ENCODE results near the gene TCEAL6. TPM values are rescaled to one million over a fixed set of nuclear protein-coding genes. Genes with fewer than 3 reads are reported as not detected.
"Not testable (repeated sequence)": the region's sequence is repeated elsewhere in the genome, so short reads cannot be mapped to it uniquely, and the experiment has no call there.

TCEAL6 gene
- not detected for total RNA-seq

DNA sequence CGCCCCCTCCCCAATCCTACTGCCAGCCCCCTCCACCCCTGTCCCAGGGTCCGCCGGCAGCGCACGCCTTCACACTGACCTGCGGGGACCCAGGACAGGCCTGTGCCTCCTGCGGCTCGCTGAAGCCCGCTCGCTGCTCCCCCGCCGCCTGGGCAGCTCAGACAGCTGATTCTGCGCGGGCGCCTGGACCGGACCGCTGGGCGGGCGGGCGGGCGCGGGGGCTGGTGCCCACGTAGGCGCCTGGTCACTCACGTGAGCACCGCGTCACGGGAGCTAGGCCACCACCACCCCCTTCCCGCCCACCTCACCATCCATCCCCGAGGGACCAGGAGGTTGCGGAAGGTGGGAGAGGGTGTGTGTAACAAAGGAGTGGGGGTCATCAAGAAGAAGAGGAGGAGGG lies at the start of gene TCEAL6:
TSS of gene TCEAL6 (minus strand) at position 208 of the 400 bp plus-strand sequence.
- H3K27me3 ChIP-seq; H3K9me3 ChIP-seq; intact Hi-C loops (cut with DNase I); H3K27ac ChIP-seq; H3K4me1 ChIP-seq; H3K36me3 ChIP-seq: not testable (repeated sequence)
- peak in 1 of 2 donors; percentile 48 for DNase-seq (ENCODE audit: low spot score in 2 of 2)
- peak within 1 kb of the TSS; percentile 21 to 43 for H3K4me3 ChIP-seq

DNA sequence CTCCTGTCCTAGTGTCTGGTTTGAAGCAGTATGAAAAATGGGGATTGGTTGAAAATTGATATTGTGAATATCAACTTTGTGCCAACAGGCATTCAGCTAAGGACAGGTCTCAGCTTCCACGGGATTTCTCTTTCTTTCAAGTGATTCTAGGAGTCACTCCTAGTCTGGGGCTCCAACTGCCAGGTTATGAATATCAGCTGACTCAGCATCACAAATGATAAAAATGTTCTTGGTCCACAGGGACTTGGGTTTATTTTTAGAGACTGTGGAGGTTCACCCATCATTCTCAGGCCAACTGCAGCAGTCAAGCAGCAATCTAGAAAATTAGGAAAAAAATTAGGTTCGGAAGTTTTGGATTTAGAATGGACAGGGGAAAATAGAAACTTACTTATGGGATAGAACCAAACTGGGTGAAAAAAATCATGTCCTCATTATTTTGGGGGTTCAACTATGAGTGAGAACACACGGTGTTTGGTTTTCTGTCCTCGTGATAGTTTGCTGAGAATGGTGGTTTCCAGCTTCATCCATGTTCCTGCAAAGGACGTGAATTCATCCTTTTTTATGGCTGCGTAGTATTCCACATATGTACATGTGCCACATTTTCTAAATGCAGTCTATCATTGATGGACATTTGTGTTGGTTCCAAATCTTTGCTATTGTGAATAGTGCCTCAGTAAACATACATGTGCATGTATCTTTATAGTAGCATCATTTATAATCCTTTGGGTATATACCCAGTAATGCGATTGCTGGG lies 43.9 kb upstream of the TCEAL6 start:
- Histone ChIP-seq H3K27ac (no peak overlapping the region), H3K27me3 (no peaks in the 10 kb centered on the region), H3K4me1 (no peaks in the 10 kb centered on the region), H3K4me3 (no peak overlapping the region), H3K9me3 (peaks cover 0 to 4% of the 10 kb centered on the region in 2 donors), H3K36me3 (no peaks in the 10 kb centered on the region)
- no peak for DNase-seq (ENCODE audit: low spot score in 2 of 2)
- intact Hi-C loops (cut with DNase I) = no loop called here
- TF ChIP-seq, protein P1, sequence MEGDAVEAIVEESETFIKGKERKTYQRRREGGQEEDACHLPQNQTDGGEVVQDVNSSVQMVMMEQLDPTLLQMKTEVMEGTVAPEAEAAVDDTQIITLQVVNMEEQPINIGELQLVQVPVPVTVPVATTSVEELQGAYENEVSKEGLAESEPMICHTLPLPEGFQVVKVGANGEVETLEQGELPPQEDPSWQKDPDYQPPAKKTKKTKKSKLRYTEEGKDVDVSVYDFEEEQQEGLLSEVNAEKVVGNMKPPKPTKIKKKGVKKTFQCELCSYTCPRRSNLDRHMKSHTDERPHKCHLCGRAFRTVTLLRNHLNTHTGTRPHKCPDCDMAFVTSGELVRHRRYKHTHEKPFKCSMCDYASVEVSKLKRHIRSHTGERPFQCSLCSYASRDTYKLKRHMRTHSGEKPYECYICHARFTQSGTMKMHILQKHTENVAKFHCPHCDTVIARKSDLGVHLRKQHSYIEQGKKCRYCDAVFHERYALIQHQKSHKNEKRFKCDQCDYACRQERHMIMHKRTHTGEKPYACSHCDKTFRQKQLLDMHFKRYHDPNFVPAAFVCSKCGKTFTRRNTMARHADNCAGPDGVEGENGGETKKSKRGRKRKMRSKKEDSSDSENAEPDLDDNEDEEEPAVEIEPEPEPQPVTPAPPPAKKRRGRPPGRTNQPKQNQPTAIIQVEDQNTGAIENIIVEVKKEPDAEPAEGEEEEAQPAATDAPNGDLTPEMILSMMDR (IDR thresholded peaks at IDR 0.05) = no peak

DNA sequence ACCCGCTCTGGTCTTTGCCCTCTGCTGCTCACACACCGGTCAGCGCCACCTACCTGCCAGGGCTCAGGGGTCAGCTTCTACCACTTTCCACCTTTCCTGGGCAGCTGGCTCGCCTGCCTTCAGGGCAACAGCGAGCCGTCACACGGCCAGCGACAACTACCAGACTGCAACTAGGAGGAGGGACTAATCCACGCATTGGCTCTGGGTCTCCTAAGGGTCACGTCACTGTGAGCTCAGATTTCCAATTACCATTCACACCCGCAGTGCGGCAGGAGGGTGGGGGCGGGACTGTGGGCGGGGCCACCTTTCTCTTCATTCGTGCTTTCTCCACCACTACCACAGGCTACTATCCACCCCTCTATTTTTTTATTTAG lies 13.5 kb upstream of the TCEAL6 start, which contains the start of gene BEX5:
TSS of gene BEX5 (minus strand) at position 172 of the 374 bp plus-strand sequence. CDS start 1,712 bp downstream, outside the sequence.
- Histone ChIP-seq H3K36me3 (no peaks in the 10 kb centered on the region), H3K27ac (peak within 1 kb of the TSS; percentile 74 to 81), H3K9me3 (no peaks in the 10 kb centered on the region), H3K27me3 (no peaks in the 10 kb centered on the region), H3K4me3 (peak within 1 kb of the TSS; percentile 39 to 70), H3K4me1 (no peaks in the 10 kb centered on the region)
- TF ChIP-seq, protein P1 (IDR thresholded peaks at IDR 0.05) = no peak
- intact Hi-C loops (cut with DNase I) = loop anchor here (2.0 to 10.0 kb wide), 5 partner anchors 33 to 999 kb away; partner anchors contain the start of genes GPRASP1, HNRNPH2 and TMSB15A
- DNase-seq (ENCODE audit: low spot score in 2 of 2) = peak; percentile 21 to 83

DNA sequence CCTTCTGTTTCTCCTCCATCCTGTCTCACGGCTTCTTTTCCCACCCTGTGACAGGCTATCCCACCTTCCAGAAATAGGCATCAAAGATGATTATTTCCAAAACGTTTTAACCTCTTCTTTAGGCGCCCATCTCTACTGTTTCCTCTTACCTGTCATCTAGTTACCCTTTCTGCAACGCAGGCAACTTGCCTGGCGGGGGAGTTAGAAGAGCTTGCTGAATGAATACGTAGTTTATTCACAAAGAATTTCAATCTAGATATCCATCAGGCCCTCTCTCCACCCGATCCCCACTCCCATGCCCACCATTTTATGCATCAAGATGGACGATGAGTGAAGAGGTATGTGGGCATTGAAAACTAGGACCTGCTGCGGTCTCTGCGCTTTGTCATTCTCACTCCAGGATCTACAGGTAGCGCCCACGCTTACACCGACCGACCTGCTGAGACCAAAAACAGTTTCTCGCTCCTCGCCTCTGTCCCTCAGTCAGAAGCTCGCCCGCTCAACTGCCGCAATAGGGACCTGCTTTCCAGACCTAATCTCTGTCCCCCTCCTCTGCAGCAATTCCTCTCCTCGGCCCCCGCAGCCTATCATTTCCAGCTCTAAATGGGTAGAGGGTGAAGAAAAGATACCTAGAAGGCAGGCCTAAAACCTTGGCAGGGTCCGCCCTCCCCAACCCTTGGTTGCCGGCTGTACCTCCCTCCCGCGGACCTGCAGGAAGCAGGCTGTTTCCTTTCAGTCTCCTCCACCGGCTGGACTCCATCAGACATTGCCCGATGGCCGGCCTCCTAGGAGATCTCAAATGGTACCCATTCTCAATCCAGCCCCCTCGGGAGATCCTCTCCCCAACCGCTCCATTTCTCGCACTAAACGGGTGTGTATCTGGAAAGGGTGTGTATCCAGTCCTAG lies 12.9 kb upstream of the TCEAL6 start:
- TF ChIP-seq, protein P1 (IDR thresholded peaks at IDR 0.05) = no peak
- Histone ChIP-seq H3K4me1 (no peaks in the 10 kb centered on the region), H3K27me3 (no peaks in the 10 kb centered on the region), H3K9me3 (no peaks in the 10 kb centered on the region), H3K36me3 (no peaks in the 10 kb centered on the region), H3K4me3 (peak overlapping the region; percentile 39 to 70), H3K27ac (peak overlapping the region; percentile 74 to 81)
- intact Hi-C loops (cut with DNase I) = loop anchor here (5.0 to 10.0 kb wide), 4 partner anchors 33 to 1000 kb away; partner anchors contain the start of genes GPRASP1 and TMSB15A
- peak in 1 of 2 donors; percentile 63 for DNase-seq (ENCODE audit: low spot score in 2 of 2)

DNA sequence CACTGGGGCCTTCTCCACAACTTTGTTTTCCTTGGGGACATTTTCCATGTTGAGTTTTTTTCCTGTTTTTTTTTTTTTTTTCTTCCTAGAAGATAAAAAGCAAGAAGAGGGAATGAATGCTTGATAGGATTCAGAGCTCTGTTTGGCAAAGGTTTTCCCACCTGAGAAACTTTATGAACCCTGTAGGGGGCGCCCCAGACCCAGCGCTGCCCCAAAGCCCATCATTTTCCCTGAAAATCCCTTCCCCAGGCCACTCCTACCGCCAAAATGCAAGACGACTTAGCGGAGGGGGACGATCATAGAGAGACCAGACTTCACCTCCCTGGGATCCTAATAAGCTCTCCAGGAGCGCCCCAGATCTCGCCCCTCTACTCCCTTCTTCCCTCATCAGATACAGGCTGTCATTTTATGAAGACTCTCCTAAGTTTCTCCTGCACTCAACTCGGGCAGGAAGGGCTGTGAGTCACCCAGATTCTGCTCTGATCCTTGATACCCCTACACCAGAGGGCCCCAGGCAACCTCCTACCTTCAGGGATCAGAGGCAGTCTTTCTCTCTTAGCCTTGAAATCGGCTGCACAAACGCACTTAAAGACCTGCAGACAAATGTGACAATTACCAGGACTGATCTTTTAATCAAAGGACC lies 12.1 kb upstream of the TCEAL6 start:
- TF ChIP-seq, protein P1 (IDR thresholded peaks at IDR 0.05) = peak in 2 of 3 experiments; percentile 25 to 52
- H3K27ac ChIP-seq = peak overlapping the region in 1 of 2 donors; percentile 81
- DNase-seq (ENCODE audit: low spot score in 2 of 2) = no peak
- H3K36me3 ChIP-seq = no peaks in the 10 kb centered on the region
- H3K4me1 ChIP-seq = no peaks in the 10 kb centered on the region
- H3K9me3 ChIP-seq = no peaks in the 10 kb centered on the region
- intact Hi-C loops (cut with DNase I) = loop anchor here (10.0 kb wide), 2 partner anchors 500 to 1000 kb away; partner anchors contain the start of gene GPRASP1
- H3K27me3 ChIP-seq = no peaks in the 10 kb centered on the region
- H3K4me3 ChIP-seq = peak overlapping the region in 1 of 2 donors; percentile 70

DNA sequence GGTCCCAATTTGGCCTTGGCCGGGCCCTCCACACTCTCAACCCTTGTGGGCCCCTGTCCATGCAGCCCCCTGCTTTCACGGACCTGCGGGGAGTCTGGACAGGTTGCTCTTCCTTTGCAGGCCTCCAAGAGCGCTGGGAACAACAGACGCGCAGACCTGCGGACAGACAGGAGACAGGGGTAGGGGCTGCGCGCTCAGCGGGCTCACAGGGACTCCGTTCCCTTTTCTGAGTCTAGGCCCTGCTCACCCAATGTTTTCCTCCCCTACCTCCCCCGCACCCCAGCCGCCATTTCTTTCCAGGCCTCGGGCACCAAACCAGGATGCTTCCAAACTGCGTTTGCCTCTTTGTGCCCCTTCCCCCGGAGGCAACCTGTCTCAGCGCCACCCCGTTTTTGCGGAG lies 650 bp downstream of the TCEAL6 start:
- H3K9me3 ChIP-seq; intact Hi-C loops (cut with DNase I); H3K4me1 ChIP-seq; H3K27me3 ChIP-seq; H3K4me3 ChIP-seq; H3K36me3 ChIP-seq; H3K27ac ChIP-seq: not testable (repeated sequence)
- DNase-seq (ENCODE audit: low spot score in 2 of 2) = peak in 1 of 2 donors; percentile 47

DNA sequence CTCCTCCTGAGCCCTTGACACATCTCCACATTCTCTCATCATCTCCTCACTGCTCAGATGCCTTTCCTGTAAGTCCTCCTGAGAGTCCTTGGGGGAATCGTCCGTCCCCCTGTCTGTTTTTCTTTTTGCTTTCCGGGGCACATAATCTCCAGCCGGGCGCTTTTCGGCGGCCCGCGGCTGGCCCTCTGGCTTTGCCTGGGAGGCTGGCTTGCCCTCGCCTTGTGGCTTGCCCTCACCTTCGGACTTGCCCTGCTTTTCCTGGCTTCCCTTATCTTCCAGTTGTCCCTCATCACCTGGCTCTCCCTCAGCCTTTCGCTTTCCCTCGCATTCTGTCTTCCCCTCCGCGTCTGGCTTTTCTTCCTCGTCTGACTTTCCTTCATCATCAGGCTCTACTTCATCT lies 1.4 kb downstream of the TCEAL6 start:
- H3K9me3 ChIP-seq; DNase-seq (ENCODE audit: low spot score in 2 of 2); H3K27me3 ChIP-seq; H3K4me3 ChIP-seq; intact Hi-C loops (cut with DNase I); H3K36me3 ChIP-seq; H3K4me1 ChIP-seq; H3K27ac ChIP-seq: not testable (repeated sequence)

All from ascending aorta (tissue), 2 donors.